HFFc6 (cell line): Measurements from ENCODE around the gene DNAJA2. TPM values are rescaled to one million over a fixed set of nuclear protein-coding genes. Genes with fewer than 3 reads are reported as not detected.
"Not testable (repeated sequence)": the region's sequence is repeated elsewhere in the genome, so short reads cannot be mapped to it uniquely, and the experiment has no call there.

Source experiments
- DNase-seq: peaks from one replicate; pipeline ENCODE4 v3.0.0-alpha.2; 2018
- H3K27ac Mint-ChIP-seq: 2 replicates; pipeline ENCODE4 v1.8.0; 2020; ENCODE audit warnings: mild to moderate bottlenecking, mixed read lengths
- H3K27me3 Mint-ChIP-seq: 2 replicates; pipeline ENCODE4 v1.8.0; 2021; ENCODE audit warnings: mild to moderate bottlenecking, moderate library complexity, mixed read lengths; ENCODE audit not compliant: insufficient read depth
- H3K36me3 Mint-ChIP-seq: 2 replicates; pipeline ENCODE4 v1.8.0; 2021; ENCODE audit warnings: low read depth, mixed read lengths
- H3K4me1 Mint-ChIP-seq: 2 replicates; pipeline ENCODE4 v1.8.0; 2020; ENCODE audit warnings: low read depth, mixed read lengths
- H3K4me3 Mint-ChIP-seq: 2 replicates; pipeline ENCODE4 v1.8.0; 2020; ENCODE audit warnings: mild to moderate bottlenecking, moderate library complexity, mixed read lengths
- H3K9me3 Mint-ChIP-seq: 2 replicates; pipeline ENCODE4 v1.8.0; 2020; ENCODE audit warnings: mild to moderate bottlenecking, mixed read lengths
- total RNA-seq, 6 experiments: library from RNA; stranded (reverse); fragmentation: NEBNext Ultra II Directional; extraction: Animal tissue kit (Norgen Biotek cat#: 25700); gene quantifications; 2 replicates in 1 of 6; 3 replicates in 5 of 6; pipeline ENCODE4 v1.2.3, GENCODE V29; 2021
- TF ChIP-seq, protein P1 (sequence below): fragments of 200-600 bp; sonication (generic); IDR thresholded peaks from 2 replicates; pipeline ENCODE4 v1.5.0; 2021; ENCODE audit warnings: antibody characterized with exemption, mild to moderate bottlenecking

The DNAJA2 gene
- total RNA-seq, 6 experiments from 2014 or later = 64.2 to 80.3 (median 72.5) TPM

- Mint-ChIP-seq H3K27me3 (peaks cover 2% of the 10 kb centered on the region; the same call in 1 of the 2 replicates), H3K27ac (no peak overlapping the region), H3K4me1 (peaks cover under 1% of the 10 kb centered on the region; the same call in 1 of the 2 replicates), H3K4me3 (no peak overlapping the region), H3K9me3 (no peaks in the 10 kb centered on the region), H3K36me3 (no peaks in the 10 kb centered on the region)
- no peak for DNase-seq
- TF ChIP-seq, protein P1, sequence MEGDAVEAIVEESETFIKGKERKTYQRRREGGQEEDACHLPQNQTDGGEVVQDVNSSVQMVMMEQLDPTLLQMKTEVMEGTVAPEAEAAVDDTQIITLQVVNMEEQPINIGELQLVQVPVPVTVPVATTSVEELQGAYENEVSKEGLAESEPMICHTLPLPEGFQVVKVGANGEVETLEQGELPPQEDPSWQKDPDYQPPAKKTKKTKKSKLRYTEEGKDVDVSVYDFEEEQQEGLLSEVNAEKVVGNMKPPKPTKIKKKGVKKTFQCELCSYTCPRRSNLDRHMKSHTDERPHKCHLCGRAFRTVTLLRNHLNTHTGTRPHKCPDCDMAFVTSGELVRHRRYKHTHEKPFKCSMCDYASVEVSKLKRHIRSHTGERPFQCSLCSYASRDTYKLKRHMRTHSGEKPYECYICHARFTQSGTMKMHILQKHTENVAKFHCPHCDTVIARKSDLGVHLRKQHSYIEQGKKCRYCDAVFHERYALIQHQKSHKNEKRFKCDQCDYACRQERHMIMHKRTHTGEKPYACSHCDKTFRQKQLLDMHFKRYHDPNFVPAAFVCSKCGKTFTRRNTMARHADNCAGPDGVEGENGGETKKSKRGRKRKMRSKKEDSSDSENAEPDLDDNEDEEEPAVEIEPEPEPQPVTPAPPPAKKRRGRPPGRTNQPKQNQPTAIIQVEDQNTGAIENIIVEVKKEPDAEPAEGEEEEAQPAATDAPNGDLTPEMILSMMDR = no peak
These were observed 40.4 kb upstream of the DNAJA2 start for GRCh38 chr16:47013910-47014309.

DNA sequence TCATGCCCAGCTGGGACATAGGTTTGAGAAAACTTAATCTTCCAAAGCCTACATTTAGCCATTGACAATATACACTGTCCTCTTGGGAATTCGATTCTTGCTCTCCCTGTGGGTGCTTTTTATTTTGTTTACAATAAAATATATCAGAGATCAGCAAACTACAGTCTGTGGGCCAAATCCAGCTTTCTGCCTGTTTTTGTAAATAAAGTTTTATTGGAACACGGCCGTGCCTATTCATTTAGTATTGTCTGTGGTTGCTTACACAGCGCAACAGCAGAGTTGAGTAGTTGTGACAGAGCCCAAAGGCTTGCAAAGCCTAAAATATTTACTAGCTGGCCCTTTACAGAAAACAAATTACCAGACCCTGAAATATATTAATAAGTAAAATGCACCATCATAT lies 39.7 kb upstream of the DNAJA2 start:
- Mint-ChIP-seq H3K36me3 (no peaks in the 10 kb centered on the region), H3K9me3 (no peaks in the 10 kb centered on the region), H3K4me1 (peaks cover 8% of the 10 kb centered on the region), H3K27me3 (peaks cover 2% of the 10 kb centered on the region; the same call in 1 of the 2 replicates), H3K27ac (no peak overlapping the region), H3K4me3 (no peak overlapping the region)
- no peak for DNase-seq
- TF ChIP-seq, protein P1 = no peak

GRCh38 chr16:47010812-47011211 lies 37.3 kb upstream of the DNAJA2 start:
- not testable (repeated sequence) for H3K9me3 Mint-ChIP-seq, DNase-seq, H3K27me3 Mint-ChIP-seq, H3K4me1 Mint-ChIP-seq, H3K27ac Mint-ChIP-seq, H3K4me3 Mint-ChIP-seq, H3K36me3 Mint-ChIP-seq

DNA sequence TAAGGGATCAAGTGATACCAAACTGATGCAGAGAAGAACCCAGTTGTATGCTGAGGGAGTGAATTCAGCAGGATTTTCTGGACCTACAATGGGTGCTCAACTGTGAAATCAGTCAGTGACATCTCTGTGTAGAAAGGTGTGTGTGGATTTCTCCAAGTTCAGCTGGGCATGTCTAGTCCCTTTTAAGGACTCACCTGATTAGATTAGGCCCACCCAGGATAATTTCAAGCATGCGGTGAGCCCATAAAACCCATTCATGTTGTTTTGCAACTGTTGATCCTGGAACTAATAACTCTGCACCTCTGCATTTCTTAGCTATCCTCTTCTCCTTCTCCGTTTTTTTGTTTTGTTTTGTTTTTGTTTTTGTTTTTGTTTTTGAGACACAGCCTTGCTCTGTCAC lies 35.1 kb upstream of the DNAJA2 start:
- Mint-ChIP-seq H3K27ac (no peak overlapping the region), H3K9me3 (no peaks in the 10 kb centered on the region), H3K27me3 (peaks cover 2% of the 10 kb centered on the region), H3K4me3 (no peak overlapping the region; the same call in 1 of the 2 replicates), H3K36me3 (no peaks in the 10 kb centered on the region), H3K4me1 (peaks cover 9% of the 10 kb centered on the region)
- no peak for DNase-seq
- TF ChIP-seq, protein P1 = no peak

GRCh38 chr16:47008174-47008573 lies 34.7 kb upstream of the DNAJA2 start:
- H3K4me1 Mint-ChIP-seq = peaks cover 9% of the 10 kb centered on the region
- H3K36me3 Mint-ChIP-seq = no peaks in the 10 kb centered on the region
- no peak overlapping the region for H3K27ac Mint-ChIP-seq
- H3K4me3 Mint-ChIP-seq = no peak overlapping the region; the same call in 1 of the 2 replicates
- TF ChIP-seq, protein P1 = no peak
- DNase-seq = no peak
- no peaks in the 10 kb centered on the region for H3K9me3 Mint-ChIP-seq
- H3K27me3 Mint-ChIP-seq = peaks cover 3% of the 10 kb centered on the region

GRCh38 chr16:47004652-47005051 lies 31.2 kb upstream of the DNAJA2 start:
- peaks cover 15% of the 10 kb centered on the region for H3K4me1 Mint-ChIP-seq
- no peak for DNase-seq
- no peak overlapping the region for H3K27ac Mint-ChIP-seq
- H3K36me3 Mint-ChIP-seq = no peaks in the 10 kb centered on the region
- peaks cover 5% of the 10 kb centered on the region for H3K27me3 Mint-ChIP-seq
- H3K4me3 Mint-ChIP-seq = no peak overlapping the region
- H3K9me3 Mint-ChIP-seq = no peaks in the 10 kb centered on the region
- TF ChIP-seq, protein P1 = no peak

GRCh38 chr16:47000066-47000465 lies 26.6 kb upstream of the DNAJA2 start:
- H3K4me3 Mint-ChIP-seq, H3K9me3 Mint-ChIP-seq, H3K27ac Mint-ChIP-seq, H3K4me1 Mint-ChIP-seq, DNase-seq, H3K27me3 Mint-ChIP-seq, H3K36me3 Mint-ChIP-seq: not testable (repeated sequence)
